GM12878 (cell line): ENCODE measurements around the gene GPC6. TPM values are rescaled to one million over a fixed set of nuclear protein-coding genes. Genes with fewer than 3 reads are reported as not detected.

Source experiments
- ATAC-seq: fragments of 200-7000 bp; cut with Tn5 transposase; 3 replicates; pipeline ENCODE4 v1.9.1; 2020; ENCODE audit warnings: mild to moderate bottlenecking, moderate library complexity
- BruUV-seq: library from RNA; stranded (reverse); fragments of 400-500 nt; replicated peaks from 2 replicates; lab custom pipeline; 2021; lab: Mats Ljungman, UMichigan
- CTCF ChIA-PET: fragments of 300-600 bp; sonication (Branson Sonifier 250); formaldehyde crosslinking; extraction: SDS; loops from one replicate; lab custom pipeline; 2021; ENCODE audit warnings: inconsistent platforms; lab: Yijun Ruan, JAX
- POLR2A ChIA-PET: fragments of 350-600 bp; formaldehyde crosslinking; extraction: SDS; loops from one replicate; lab custom pipeline; 2021; ENCODE audit warnings: inconsistent platforms; lab: Charles Lee
- RAD21 ChIA-PET: fragments of 300-600 bp; sonication (Branson Sonifier 250); formaldehyde crosslinking; loops from one replicate; lab custom pipeline; 2023; ENCODE audit warnings: antibody characterized with exemption; ENCODE audit not compliant: unreplicated experiment; lab: Charles Lee
- SMC1A ChIA-PET: fragments of 300-600 bp; sonication (Branson Sonifier 250); formaldehyde crosslinking; loops from one replicate; lab custom pipeline; 2023; ENCODE audit not compliant: unreplicated experiment, uncharacterized antibody; lab: Charles Lee
- DNase-seq: peaks from one replicate; pipeline ENCODE4 v3.0.0-alpha.2; 2011; ENCODE audit warnings: low read depth, low spot score
- FAIRE-seq: peaks from 3 replicates; lab custom pipeline; 2011; peaks lifted over from hg19 to GRCh38; lab: Jason Lieb, UNC
- H2AFZ ChIP-seq: 2 replicates; pipeline ENCODE4 v1.6.0; 2011; ENCODE audit warnings: low read depth, low read length, control low read depth; ENCODE audit not compliant: control insufficient read depth
- H3K27ac ChIP-seq: 2 replicates; pipeline ENCODE4 v1.5.1; 2011; ENCODE audit warnings: control low read depth; ENCODE audit not compliant: control insufficient read depth, insufficient read depth
- H3K27me3 ChIP-seq, 2 experiments: replicated peaks in 1 of 2; 2 replicates each; pipeline versions ENCODE4 v1.6.0 to v1.6.1; 2011; ENCODE audit warnings: low read length in 1 of 2; ENCODE audit not compliant: control insufficient read depth in 2 of 2, insufficient read depth in 2 of 2
- H3K36me3 ChIP-seq, 2 experiments: 2 replicates each; pipeline ENCODE4 v1.5.1; 2011; ENCODE audit warnings: low read length in 1 of 2; ENCODE audit not compliant: control insufficient read depth in 2 of 2, insufficient read depth in 2 of 2
- H3K4me1 ChIP-seq: 2 replicates; pipeline ENCODE4 v1.6.1; 2011; ENCODE audit warnings: mild to moderate bottlenecking, low read length, moderate library complexity, mixed read lengths; ENCODE audit not compliant: control insufficient read depth, insufficient read depth
- H3K4me2 ChIP-seq: 2 replicates; pipeline ENCODE4 v1.6.0; 2011; ENCODE audit warnings: control low read depth; ENCODE audit not compliant: control insufficient read depth, insufficient read depth
- H3K4me3 ChIP-seq: fragments of 200-600 bp; sonication (generic); 2 replicates; pipeline ENCODE4 v1.5.1; 2016
- H3K79me2 ChIP-seq: 2 replicates; pipeline ENCODE4 v1.6.0; 2011; ENCODE audit warnings: low read length; ENCODE audit not compliant: control insufficient read depth, insufficient read depth
- H3K9ac ChIP-seq: 2 replicates; pipeline ENCODE4 v1.8.0; 2011; ENCODE audit warnings: low read length, control low read depth, mixed read lengths; ENCODE audit not compliant: control insufficient read depth, insufficient read depth
- H3K9me3 ChIP-seq: replicated peaks from 3 replicates; pipeline ENCODE4 v1.5.1; 2011; ENCODE audit warnings: mild to moderate bottlenecking, low read length; ENCODE audit not compliant: control insufficient read depth, insufficient read depth
- H4K20me1 ChIP-seq: 2 replicates; pipeline ENCODE4 v1.6.0; 2011; ENCODE audit not compliant: control insufficient read depth, insufficient read depth
- CBFB ChIP-seq: IDR thresholded peaks from 2 replicates; pipeline ENCODE4 v1.6.1; 2016; ENCODE audit warnings: antibody characterized with exemption, low read depth
- CBX3 ChIP-seq: fragments of 200-600 bp; sonication (generic); IDR thresholded peaks from 2 replicates; pipeline ENCODE4 v1.6.1; 2016; ENCODE audit warnings: low read depth, borderline replicate concordance
- CHD2 ChIP-seq: IDR thresholded peaks from 2 replicates; pipeline ENCODE4 v1.6.1; 2011; ENCODE audit warnings: low read depth, low read length, improper control_type of control experiment, borderline replicate concordance
- EED ChIP-seq: sonication (generic); IDR thresholded peaks from 2 replicates; pipeline ENCODE4 v1.6.1; 2016; ENCODE audit warnings: antibody characterized with exemption, low read depth
- HDAC6 ChIP-seq: fragments of 200-600 bp; sonication (generic); IDR thresholded peaks from one replicate; pipeline ENCODE4 v1.8.0; 2017; ENCODE audit warnings: antibody characterized with exemption; ENCODE audit not compliant: unreplicated experiment
- IKZF2 ChIP-seq, 2 experiments: fragments of 450-650 bp; IDR thresholded peaks; 2 replicates each; pipeline ENCODE4 v1.6.1; 2017; ENCODE audit warnings: mild to moderate bottlenecking in 2 of 2, moderate library complexity in 2 of 2
- KLF5 ChIP-seq: fragments of 450-650 bp; IDR thresholded peaks from 2 replicates; pipeline ENCODE4 v1.6.1; 2014; ENCODE audit warnings: mild to moderate bottlenecking; ENCODE audit not compliant: partially characterized antibody
- NFIC ChIP-seq: IDR thresholded peaks from 2 replicates; pipeline ENCODE4 v1.6.1; 2012; ENCODE audit warnings: low read depth, mild to moderate bottlenecking, inconsistent platforms, low read length, moderate library complexity
- NR2C1 ChIP-seq: fragments of 450-650 bp; IDR thresholded peaks from 2 replicates; pipeline ENCODE4 v1.6.1; 2017; ENCODE audit warnings: antibody characterized with exemption, mild to moderate bottlenecking, moderate library complexity
- RFX5 ChIP-seq: IDR thresholded peaks from 2 replicates; pipeline ENCODE4 v1.6.1; 2011; ENCODE audit warnings: low read depth, low read length, improper control_type of control experiment
- SMC3 ChIP-seq: IDR thresholded peaks from 2 replicates; pipeline ENCODE4 v1.6.1; 2011; ENCODE audit warnings: low read length, improper control_type of control experiment, borderline replicate concordance
- SPI1 ChIP-seq: IDR thresholded peaks from 2 replicates; pipeline ENCODE4 v1.6.1; 2011; ENCODE audit warnings: low read depth, mild to moderate bottlenecking, low read length, moderate library complexity, borderline replicate concordance; ENCODE audit not compliant: insufficient read depth
- STAT1 ChIP-seq: fragments of 450-650 bp; conservative IDR thresholded peaks from 2 replicates; pipeline ENCODE4 v1.6.1; 2014; ENCODE audit warnings: antibody characterized with exemption, mild to moderate bottlenecking
- TCF3 ChIP-seq: IDR thresholded peaks from 2 replicates; pipeline ENCODE4 v1.6.1; 2012; ENCODE audit warnings: low read depth, mild to moderate bottlenecking, low read length, borderline replicate concordance; ENCODE audit not compliant: insufficient read depth
- ZBED1 ChIP-seq: IDR thresholded peaks from 2 replicates; pipeline ENCODE4 v1.6.1; 2016; ENCODE audit warnings: borderline replicate concordance
- ZNF217 ChIP-seq: fragments of 450-650 bp; IDR thresholded peaks from 2 replicates; pipeline ENCODE4 v1.6.1; 2017; ENCODE audit warnings: antibody characterized with exemption, mild to moderate bottlenecking
- WGBS: methylation state at CpG from one replicate; pipeline ENCODE4 v1.1.6; 2016; ENCODE audit warnings: low lambda C conversion rate; ENCODE audit not compliant: insufficient replicate concordance, insufficient coverage; ENCODE audit errors: missing lambda C conversion rate; 5-methylcytosine and 5-hydroxymethylcytosine counted together
- in situ Hi-C: fragments of 300-500 bp; cut with MboI; formaldehyde crosslinking; loops from 9 replicates; pipeline ENCODE4 v1.14.3; 2018; ENCODE audit warnings: mixed read lengths
- intact Hi-C: fragments of 100-400 bp; cut with micrococcal nuclease; formaldehyde crosslinking; loops from one replicate; pipeline ENCODE4 v1.14.2; 2022; ENCODE audit not compliant: unreplicated experiment
- polyA plus RNA-seq, 11 experiments: library from polyadenylated mRNA; depleted of rRNA in 4 of 11; unstranded in 6 of 11; stranded (reverse) in 5 of 11; fragments of >200 nt; fragmentation: Nextera tagmentation in 4 of 11; fragmentation: Illumina TruSeq in 1 of 11; extraction: Ambion mirVana in 4 of 11; extraction: Trizol in 1 of 11; gene quantifications; 1 replicate in 1 of 11; 2 replicates in 10 of 11; pipeline versions ENCODE4 v1.2.1 to v1.2.3, GENCODE V29; 2011 to 2016; ENCODE audit warnings: inconsistent platforms in 2 of 11, missing spikeins in 2 of 11, low read depth in 1 of 11
- total RNA-seq, 4 experiments: library from RNA; depleted of rRNA in 3 of 4; stranded (reverse); fragments of >200 nt in 3 of 4; fragmentation: Illumina TruSeq in 1 of 4; extraction: Trizol in 1 of 4; gene quantifications; 2 replicates each; pipeline versions ENCODE4 v1.2.1 to v1.2.3, GENCODE V29; 2013 to 2021
- TF ChIP-seq, protein P1 (sequence below): IDR thresholded peaks from 2 replicates; pipeline ENCODE4 v1.6.1; 2011; ENCODE audit warnings: borderline replicate concordance, low read depth, mild to moderate bottlenecking, moderate library complexity, low read length; ENCODE audit not compliant: insufficient read depth, poor library complexity, severe bottlenecking
- TF ChIP-seq, protein P2 (sequence below): fragments of 450-650 bp; IDR thresholded peaks from 2 replicates; pipeline ENCODE4 v1.6.1; 2014; ENCODE audit warnings: mild to moderate bottlenecking
- TF ChIP-seq, protein P3 (sequence below): IDR thresholded peaks from 2 replicates; pipeline ENCODE4 v1.6.1; 2011; ENCODE audit warnings: borderline replicate concordance, low read depth, mild to moderate bottlenecking, moderate library complexity, mixed read lengths, low read length; ENCODE audit not compliant: insufficient read depth; ENCODE audit errors: extremely low read length
- TF ChIP-seq, protein P4 (sequence below): fragments of 450-650 bp; formaldehyde crosslinking; IDR thresholded peaks from 2 replicates; pipeline ENCODE4 v1.5.0; 2022; ENCODE audit warnings: mild to moderate bottlenecking, missing genetic modification characterization

GPC6 gene
- total and polyA plus RNA-seq, 10 of the 15 experiments (the other 5 are each of a cell fraction or from before 2014, with no cell fraction given) = 0.03 to 0.04 (median 0.03) TPM; not detected in 7

DNA sequence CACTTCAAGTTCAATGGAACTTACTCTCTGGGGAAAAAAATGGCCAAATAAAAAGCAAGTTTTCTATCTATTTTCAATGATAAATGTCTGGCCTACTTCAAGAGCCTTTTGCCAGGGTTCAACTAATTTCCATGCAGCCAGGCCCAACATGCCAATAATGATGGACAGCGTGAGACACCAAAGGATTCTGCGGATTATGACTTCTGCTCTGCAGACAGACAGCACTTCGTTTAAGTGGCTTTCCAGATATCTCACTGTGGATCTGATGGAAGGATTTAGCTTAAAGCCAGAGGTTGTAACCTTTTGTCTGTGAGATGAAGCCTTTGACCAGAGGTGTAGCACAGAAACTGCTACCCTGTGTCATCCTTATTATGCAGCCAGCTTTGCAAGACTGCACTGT, 638.6 kb downstream of the GPC6 start:
- SMC1A ChIA-PET = no interaction called here
- no peak overlapping the region for H3K4me2 ChIP-seq
- no peaks in the 10 kb centered on the region for H3K4me1 ChIP-seq
- no peak for ATAC-seq
- H2AFZ ChIP-seq = no peak overlapping the region
- no peak for FAIRE-seq
- TF ChIP-seq TCF3 = no peak
- TF ChIP-seq IKZF2 (IDR thresholded peaks at IDR 0.05) = no peak
- TF ChIP-seq CHD2 = no peak
- TF ChIP-seq, protein P1, sequence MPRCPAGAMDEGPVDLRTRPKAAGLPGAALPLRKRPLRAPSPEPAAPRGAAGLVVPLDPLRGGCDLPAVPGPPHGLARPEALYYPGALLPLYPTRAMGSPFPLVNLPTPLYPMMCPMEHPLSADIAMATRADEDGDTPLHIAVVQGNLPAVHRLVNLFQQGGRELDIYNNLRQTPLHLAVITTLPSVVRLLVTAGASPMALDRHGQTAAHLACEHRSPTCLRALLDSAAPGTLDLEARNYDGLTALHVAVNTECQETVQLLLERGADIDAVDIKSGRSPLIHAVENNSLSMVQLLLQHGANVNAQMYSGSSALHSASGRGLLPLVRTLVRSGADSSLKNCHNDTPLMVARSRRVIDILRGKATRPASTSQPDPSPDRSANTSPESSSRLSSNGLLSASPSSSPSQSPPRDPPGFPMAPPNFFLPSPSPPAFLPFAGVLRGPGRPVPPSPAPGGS = no peak
- no peak for TF ChIP-seq CBX3
- no peak for TF ChIP-seq SMC3
- TF ChIP-seq NFIC = no peak
- TF ChIP-seq EED = no peak
- TF ChIP-seq STAT1 = no peak
- no peak for TF ChIP-seq NR2C1
- no peak for TF ChIP-seq RFX5
- TF ChIP-seq ZNF217 = no peak
- TF ChIP-seq HDAC6 = no peak
- TF ChIP-seq, protein P2, sequence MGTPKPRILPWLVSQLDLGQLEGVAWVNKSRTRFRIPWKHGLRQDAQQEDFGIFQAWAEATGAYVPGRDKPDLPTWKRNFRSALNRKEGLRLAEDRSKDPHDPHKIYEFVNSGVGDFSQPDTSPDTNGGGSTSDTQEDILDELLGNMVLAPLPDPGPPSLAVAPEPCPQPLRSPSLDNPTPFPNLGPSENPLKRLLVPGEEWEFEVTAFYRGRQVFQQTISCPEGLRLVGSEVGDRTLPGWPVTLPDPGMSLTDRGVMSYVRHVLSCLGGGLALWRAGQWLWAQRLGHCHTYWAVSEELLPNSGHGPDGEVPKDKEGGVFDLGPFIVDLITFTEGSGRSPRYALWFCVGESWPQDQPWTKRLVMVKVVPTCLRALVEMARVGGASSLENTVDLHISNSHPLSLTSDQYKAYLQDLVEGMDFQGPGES = no peak
- TF ChIP-seq, protein P3, sequence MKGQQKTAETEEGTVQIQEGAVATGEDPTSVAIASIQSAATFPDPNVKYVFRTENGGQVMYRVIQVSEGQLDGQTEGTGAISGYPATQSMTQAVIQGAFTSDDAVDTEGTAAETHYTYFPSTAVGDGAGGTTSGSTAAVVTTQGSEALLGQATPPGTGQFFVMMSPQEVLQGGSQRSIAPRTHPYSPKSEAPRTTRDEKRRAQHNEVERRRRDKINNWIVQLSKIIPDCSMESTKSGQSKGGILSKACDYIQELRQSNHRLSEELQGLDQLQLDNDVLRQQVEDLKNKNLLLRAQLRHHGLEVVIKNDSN = no peak
- TF ChIP-seq ZBED1 = no peak
- no peak for TF ChIP-seq CBFB
- TF ChIP-seq, protein P4, sequence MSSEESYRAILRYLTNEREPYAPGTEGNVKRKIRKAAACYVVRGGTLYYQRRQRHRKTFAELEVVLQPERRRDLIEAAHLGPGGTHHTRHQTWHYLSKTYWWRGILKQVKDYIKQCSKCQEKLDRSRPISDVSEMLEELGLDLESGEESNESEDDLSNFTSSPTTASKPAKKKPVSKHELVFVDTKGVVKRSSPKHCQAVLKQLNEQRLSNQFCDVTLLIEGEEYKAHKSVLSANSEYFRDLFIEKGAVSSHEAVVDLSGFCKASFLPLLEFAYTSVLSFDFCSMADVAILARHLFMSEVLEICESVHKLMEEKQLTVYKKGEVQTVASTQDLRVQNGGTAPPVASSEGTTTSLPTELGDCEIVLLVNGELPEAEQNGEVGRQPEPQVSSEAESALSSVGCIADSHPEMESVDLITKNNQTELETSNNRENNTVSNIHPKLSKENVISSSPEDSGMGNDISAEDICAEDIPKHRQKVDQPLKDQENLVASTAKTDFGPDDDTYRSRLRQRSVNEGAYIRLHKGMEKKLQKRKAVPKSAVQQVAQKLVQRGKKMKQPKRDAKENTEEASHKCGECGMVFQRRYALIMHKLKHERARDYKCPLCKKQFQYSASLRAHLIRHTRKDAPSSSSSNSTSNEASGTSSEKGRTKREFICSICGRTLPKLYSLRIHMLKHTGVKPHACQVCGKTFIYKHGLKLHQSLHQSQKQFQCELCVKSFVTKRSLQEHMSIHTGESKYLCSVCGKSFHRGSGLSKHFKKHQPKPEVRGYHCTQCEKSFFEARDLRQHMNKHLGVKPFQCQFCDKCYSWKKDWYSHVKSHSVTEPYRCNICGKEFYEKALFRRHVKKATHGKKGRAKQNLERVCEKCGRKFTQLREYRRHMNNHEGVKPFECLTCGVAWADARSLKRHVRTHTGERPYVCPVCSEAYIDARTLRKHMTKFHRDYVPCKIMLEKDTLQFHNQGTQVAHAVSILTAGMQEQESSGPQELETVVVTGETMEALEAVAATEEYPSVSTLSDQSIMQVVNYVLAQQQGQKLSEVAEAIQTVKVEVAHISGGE = no peak
- no peak for TF ChIP-seq SPI1
- no peak for TF ChIP-seq KLF5
- no peaks in the 10 kb centered on the region for H3K9me3 ChIP-seq
- intact Hi-C loops = no loop called here
- no peak overlapping the region for H3K27ac ChIP-seq
- H3K27me3 ChIP-seq = no peaks in the 10 kb centered on the region
- POLR2A ChIA-PET = no interaction called here
- DNase-seq = no peak
- H3K36me3 ChIP-seq = no peaks in the 10 kb centered on the region
- H4K20me1 ChIP-seq = no peaks in the 10 kb centered on the region
- no TSS peak for BruUV-seq
- WGBS = 62% methylated on average over 3 of the region's 3 CpGs
- in situ Hi-C loops = no loop called here
- CTCF ChIA-PET = no interaction called here
- H3K9ac ChIP-seq = no peak overlapping the region
- RAD21 ChIA-PET = no interaction called here
- no peak overlapping the region for H3K4me3 ChIP-seq
- H3K79me2 ChIP-seq = no peaks in the 10 kb centered on the region
